GM10847 (cell line): Measurements from ENCODE around the gene ADCY5.

Experiments used
- POLR2A ChIP-seq: IDR thresholded peaks from 2 replicates; pipeline ENCODE4 v1.6.1; 2011; ENCODE audit not compliant: insufficient read length; ENCODE audit errors: extremely low read depth

ADCY5 gene

DNA sequence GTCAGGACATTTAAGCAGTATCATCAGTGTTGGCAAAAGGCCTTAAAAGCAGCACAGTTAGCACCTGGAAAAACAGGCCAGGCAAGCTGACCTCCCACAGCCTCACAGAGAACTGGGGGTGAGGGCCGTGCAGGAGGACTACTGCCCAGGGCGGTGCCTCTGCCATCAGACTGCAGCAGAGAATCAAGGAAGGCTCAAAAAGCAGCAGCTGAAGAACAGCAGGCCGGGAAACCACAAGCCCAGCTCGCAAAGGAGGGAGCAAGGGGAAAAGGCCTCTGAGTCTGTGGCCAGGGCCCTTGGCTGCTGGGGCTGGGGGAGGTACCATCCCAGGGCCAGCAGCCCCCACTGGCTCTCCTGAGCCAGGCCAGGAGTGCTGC is 163.0 kb downstream of the ADCY5 start:
- no peak for TF ChIP-seq POLR2A

DNA sequence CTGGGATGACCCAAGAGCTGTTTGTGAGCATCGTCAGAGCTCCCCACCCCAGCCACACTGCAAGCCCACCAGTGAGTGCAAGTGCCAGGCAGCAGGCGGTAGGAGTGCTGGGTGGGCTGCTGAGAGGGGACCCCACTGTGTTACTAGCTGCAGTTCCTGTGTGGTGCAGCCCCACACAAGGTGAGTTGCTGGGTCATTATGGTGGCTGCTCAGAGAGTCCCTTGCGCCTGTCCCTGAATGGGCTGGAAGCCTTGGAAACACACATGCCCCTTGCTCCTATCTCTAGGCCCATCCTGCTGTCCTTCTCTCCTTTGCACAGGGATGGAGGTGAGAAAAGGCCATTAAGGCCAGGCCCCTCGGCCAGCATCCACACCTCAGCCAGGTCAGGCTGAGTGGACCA is 163.4 kb downstream of the ADCY5 start:
- TF ChIP-seq POLR2A: no peak

DNA sequence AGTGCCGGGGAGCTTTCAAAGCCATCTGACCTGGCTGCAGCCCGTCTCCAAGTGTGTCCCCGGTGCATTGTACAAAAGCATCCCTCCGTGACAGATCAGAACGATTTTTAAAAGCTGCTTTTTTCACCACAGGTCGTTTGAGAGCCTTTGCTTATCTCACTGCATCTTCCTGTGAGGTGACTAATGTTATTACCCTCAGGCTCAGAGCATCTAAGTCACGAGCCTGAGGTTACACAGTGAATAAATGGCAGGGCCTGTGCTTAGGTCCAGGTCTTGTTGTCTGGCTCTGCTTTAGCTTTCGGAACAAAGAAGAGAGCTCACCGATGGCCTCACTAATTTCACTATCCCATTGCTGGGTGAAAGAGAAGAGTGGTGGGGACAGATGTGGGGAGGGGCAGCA is 163.8 kb downstream of the ADCY5 start:
- no peak for TF ChIP-seq POLR2A

DNA sequence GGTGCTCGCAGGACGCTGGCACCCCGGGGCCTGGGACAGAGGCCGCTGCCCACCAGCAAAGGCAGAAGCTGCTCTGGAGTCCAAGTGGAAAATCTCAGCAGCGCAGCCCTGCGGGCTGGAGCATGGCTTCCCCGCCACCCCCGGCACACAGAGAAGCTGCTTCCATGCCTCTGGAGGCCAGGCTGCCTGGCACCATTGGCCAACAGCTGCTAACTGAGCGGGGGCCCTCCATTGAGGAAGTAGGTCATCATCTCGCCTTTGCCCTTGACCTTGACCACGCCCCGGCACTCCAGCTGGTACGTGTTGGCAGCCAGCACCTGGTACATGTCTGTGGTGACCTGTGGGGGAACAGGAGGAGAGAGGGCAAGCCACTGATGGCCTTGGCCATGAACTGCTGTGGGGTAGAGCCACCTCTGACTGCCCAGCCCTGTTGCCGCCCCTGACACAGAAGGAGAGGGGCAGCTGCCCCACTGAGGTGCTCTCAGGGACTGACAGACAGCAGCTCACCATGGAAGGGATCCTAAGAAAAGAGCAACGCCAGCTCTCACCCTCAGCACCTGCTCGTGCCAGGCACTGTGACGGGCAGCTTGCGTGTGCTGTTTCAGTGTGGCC is 164.4 kb downstream of the ADCY5 start:
- no peak for TF ChIP-seq POLR2A

DNA sequence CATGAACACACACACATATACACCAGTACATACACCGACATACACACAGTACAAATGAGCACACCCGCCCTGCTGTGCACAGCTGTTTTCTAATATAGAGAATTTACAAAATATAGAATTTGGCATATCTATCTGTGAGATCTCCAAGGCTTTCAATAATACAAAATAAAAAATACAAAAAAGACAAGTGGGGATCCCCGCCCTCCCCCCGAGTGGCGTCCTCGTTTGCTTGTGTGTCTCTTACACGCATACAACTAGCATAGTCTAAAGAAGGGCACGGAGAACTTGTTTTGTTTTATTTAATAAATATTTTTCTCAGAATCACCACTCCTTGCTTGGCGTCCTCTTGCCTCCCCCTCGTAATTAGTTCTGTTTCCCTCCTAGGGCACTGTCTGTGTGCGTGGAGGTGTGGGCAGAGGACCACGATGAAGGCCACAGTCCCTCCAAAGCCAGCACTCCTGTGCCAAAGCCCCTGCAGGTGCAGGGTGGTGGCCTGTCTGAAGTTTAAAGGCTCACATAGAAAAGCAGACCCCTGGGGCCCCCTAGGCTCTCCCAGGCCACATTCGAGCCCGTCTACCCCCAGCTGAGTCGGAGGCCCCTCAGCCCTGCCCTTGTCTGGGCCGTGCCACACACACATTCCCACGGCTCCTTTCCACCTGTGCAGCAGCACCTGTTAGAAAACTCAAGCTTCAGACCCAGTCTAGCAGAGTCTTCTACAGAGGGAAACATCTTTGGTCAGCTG is 165.1 kb downstream of the ADCY5 start:
- TF ChIP-seq POLR2A: no peak

DNA sequence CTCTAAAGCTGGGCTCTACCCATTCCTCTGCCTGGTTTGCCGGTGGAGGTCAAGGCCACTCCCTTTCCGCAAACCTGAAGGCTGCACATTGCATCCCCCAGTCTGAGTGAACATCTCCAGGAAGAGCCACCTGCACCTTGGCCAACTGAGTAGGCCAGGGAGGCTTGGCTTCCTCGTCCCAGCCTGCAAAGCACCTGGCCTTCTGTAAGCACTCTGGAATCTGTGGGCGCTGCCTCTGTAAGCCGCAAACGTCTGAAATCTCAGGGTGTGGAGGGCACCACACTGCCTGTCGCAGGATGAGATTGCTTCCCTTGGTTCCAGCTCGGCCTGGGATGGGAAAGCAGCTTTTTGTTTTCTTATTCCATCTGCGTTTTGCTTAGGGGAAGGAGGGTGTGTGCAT is 165.8 kb downstream of the ADCY5 start:
- no peak for TF ChIP-seq POLR2A

DNA sequence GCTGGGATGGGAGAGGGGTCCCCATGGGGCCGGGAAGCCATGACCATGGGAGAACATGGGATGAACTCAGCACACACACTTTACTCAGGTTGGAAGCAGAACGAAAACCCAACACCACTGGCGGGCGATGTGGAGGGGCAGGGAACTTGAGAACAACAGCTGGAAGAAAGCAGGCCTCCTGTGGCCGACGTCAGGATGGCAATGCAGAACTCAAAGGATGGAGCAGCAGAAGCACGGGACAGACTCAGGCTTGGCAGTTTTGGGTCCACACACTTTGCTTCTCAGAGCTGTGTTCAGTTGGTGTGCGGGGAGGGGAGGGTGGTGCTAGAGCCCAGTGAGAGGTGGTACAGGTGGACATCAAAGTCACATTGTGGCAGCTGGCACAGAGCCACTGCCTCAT is 166.4 kb downstream of the ADCY5 start:
- no peak for TF ChIP-seq POLR2A

DNA sequence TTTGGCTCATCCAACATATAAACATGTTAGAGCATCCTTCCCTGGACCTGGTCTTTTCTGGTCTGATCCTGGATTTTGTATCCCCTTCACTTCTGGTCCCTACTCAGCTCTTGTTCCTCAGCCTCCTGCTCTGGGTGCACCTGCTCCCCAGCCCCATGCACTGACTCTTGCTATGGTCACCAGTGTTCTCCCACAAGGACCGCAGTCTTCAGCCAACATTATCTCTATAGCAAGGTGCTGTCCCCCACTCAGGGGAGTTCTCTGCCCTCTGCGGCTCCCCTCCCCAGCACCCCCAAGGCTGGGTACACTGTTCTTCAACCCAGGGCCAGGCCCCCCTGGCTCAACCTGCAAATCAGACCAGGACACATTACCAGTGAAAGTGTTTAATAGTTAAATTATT is 167.0 kb downstream of the ADCY5 start:
- no peak for TF ChIP-seq POLR2A

DNA sequence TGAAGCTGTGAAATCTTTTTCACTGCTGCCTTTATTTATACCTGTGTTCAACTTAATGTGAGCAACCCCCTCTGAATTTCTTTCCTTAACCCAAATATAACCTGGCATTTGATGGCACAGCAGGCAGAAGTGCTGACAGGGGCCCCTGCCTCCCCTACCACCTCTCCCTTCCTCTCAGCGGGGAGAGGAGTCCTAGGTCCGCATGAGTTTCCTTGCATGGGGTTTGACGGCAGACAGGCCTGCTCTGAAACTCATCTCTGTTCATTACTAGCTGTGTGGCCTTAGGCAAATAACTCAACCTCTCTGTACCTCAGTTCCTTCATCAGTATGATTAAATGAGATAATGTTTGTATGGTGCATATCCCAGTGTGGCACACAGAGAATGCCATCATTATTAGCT is 167.5 kb downstream of the ADCY5 start:
- TF ChIP-seq POLR2A: no peak

DNA sequence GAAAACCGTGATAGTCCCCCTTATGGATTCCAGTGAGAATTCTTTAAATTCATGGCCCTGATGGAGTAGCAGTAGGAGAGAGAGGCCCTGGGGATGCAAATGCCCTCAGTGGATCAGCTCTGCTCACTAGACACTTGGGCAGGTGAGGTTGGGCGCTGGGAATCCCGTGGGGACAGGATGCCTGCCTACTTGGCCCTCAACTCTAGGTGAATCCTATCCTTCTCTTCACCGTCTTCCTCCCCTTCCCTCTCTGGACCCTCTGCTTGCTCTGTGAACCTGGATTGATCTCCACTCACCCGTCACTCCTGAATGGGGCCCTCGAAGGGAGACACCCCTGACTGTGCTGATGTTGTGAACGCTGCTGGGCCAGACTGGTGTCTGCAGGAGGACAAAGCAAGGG is 169.8 kb downstream of the ADCY5 start:
- TF ChIP-seq POLR2A: no peak

DNA sequence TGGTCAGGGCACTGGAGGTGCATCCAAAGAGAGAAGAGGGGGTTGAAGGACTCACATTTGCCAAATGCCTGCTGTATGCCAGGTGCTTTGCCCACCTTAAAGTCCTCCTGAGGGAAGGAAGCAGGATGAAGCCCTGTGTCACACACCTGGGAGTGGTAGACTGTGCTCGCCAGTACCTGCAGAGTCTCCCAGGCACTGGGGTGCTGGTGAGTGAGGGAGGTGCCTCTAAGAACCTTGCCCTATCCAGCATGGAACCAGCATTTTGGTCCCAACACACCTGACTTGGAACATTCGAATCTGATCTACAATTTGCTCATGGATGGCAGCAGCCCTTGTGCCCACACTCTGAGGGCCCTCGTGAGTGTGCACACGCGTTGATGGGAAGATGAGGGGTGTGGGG is 170.4 kb downstream of the ADCY5 start:
- no peak for TF ChIP-seq POLR2A

DNA sequence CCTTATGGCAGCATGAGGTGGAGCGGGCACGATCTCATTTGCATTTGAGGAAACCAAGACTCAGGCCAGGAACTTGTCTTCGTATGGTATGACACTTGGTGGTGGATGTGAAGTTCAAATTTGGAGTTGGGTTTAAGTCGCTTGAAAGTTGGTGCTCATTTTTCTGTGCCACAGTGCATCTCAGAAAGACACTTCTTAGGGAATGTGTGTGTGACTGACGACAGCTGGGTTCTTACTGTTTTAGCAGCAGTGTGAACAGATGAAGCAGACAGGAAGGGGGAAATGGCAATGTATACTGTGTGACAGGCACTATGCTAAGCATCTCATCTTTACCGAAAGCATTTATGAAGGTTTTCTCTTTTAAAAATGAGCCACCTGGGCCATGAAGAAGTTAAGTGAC is 171.8 kb downstream of the ADCY5 start:
- no peak for TF ChIP-seq POLR2A

DNA sequence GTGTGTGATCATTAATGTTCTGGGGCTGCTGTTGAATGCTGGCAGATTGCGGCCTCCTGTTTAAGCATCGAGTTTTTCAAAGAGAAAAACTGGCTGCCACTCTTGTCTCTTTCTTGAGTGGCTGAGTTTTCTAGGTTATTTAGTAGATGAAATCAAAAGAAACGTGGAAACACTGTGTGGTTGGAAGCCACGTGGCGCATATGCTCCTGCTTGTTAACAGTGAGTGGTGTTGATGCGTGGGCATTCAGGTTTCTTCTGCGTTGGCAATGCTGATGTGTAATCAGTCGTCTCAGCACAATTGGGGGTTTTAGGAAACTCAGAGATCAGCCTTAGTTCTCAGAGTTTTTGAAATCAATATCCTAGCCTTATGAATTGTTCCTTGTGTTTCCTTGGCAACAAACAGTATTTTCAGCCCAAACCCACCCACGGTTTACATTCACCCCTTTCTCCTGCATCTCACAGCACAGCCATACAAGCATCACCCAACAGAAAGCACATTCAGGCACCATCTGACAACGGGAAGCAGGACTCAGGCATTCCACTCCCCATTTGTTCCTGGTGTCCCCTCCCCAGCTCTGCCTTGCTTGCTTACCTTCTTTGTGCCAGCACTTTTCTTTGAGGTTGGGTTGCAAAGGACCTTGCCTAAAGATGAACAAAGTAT is 172.4 kb downstream of the ADCY5 start:
- no peak for TF ChIP-seq POLR2A

DNA sequence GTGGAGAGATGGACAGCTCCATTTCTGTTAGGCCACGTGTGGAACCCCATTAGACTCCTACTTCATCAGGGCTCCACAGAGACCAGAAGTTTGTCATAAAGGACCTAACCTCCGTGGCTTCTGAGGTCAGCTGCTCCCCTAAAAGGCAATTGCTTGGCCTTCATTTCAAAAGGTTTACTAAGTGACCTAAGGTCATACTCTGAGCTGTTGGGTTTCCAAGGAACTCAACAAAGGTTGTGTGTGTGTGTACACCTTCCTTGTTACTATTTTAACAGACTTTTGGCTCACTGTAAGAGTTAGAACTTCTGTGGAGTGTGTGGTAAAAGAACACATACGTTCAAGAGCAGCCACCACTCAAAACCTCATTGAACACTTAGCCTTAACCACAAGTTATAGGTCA is 173.2 kb downstream of the ADCY5 start:
- no peak for TF ChIP-seq POLR2A

DNA sequence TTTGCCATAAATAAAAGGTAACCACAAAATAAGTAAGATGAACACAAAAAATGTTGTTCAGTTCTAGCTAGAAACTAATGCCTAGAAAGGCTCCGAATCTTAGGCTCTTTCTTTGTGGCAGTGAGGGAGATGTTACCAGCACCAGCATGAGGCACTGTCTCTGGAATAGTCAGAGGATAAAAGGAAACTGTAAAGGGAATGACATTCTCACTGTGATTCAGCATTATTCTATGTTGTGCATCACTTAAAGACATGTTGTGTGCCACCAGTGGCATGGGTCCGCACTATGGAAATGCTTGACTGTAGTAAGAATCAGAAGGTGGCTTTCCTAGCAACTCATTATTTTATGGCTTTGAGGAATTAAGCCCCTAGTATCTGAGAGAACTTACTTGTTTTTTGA is 176.3 kb downstream of the ADCY5 start:
- no peak for TF ChIP-seq POLR2A

DNA sequence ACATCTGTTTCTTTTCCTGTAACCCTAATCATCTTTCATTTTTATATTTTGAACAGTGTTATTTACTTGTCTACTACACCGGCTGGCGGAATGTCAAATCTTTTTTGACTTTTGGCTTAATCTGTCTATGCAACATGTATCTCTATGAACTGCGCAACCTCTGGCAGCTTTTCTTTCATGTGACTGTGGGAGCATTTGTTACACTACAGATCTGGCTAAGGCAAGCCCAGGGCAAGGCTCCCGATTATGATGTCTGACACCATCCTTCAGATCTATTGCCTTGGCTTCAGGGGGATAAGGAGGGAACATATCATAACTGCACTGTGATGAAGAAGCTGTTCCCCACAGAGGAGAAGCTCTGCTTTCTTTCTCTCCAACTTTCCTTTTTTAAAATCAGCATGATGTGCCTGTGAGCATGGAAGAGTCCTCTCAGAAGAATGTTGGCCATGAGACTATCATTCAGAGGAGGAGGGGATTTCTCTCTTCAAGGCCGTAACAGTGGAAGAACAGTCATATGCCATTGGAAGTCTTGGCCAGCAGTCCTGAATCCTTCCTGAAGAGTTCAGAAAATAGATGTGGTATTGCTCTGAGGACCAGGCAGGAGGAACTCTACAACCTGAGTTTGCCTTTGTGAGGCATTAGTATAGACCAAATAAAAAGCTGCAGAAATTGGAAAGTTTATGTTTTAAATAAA is 177.3 kb downstream of the ADCY5 start:
- no peak for TF ChIP-seq POLR2A
